GM18526 (cell line): ENCODE results near the gene ABCB11.

Experiments used
- POLR2A ChIP-seq: IDR thresholded peaks from 3 replicates; pipeline ENCODE4 v1.6.1; 2011; ENCODE audit not compliant: insufficient read length; ENCODE audit errors: extremely low read depth

The ABCB11 gene

DNA sequence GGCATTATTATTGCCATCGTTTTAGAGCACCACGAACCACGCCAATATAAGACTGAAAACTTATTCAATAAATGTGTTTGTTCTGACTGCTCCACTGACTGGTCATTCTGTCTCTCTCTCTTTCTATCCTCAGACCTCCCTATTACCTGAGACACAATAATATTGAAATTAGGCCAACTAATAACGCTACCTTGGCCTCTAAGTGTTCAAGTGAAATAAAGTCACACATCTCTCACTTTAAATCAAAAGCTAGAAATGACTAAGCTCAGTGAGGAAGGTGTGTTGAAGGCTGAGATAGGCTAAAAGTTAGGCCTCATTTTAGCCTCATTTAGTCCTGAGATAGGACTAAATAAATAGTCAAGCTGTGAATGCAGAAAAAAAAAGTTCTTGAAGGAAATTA lies 91.2 kb downstream of the ABCB11 start:
- TF ChIP-seq POLR2A: no peak

GRCh38 chr2:168939061-168939460 lies 92.1 kb downstream of the ABCB11 start:
- no peak for TF ChIP-seq POLR2A

DNA sequence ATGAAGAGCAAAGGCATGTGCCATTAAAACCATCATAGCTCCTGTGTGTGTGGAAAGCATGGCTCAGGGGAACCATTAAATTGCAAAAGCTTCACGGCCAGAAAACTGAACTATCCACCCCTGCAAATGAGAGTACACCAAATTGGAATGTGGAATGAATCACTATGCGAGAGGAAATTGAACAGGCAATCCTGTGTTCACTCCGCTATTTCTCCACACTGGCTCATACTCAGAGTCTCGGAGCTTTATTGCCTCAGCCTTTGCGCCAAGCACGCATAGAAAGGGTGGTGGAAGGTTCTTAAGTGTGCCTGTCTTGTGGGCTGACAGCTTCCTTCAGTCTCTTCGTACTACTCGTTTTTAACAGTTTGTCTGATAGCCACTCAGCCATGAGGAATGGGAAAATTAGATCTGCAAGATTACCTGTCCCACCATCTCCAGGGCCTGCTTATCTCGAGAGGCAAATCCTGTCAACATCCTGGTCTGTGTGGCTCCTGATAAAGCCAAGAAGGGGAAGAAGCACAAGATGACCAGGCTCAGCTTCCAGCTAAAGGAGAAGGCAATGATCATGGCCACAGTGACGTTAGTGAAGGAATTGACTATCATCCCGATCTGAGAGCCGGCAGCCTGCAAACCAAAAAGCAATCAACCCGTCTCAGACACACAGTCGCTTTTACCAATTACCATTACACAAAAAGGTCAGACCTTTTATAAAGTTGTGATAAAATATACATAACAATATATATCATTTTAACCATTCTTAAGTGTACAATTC lies 95.1 kb downstream of the ABCB11 start:
- no peak for TF ChIP-seq POLR2A

GRCh38 chr2:168934826-168935225 lies 96.3 kb downstream of the ABCB11 start:
- no peak for TF ChIP-seq POLR2A

DNA sequence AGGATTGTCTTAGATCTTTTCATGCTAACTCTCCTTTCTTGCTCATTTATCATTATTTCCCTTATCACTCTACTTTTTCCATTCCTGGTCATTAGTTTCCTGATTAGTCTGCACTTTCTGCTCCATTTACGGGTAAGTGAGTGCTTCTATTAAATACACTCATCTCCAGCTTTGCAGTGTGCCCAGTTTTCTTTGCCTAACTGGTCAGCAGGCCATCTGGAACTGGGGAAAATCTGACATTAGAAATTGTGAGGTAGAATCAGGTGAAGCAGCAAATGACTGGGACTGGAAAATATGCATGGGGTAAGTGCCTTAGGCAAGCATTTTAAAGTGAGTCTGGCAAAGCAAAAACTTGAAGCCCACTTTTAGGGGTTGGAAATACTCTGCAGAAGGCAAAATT lies 100.9 kb downstream of the ABCB11 start:
- TF ChIP-seq POLR2A: no peak

- TF ChIP-seq POLR2A: no peak
These were observed 102.1 kb downstream of the ABCB11 start for GRCh38 chr2:168929031-168929430.

DNA sequence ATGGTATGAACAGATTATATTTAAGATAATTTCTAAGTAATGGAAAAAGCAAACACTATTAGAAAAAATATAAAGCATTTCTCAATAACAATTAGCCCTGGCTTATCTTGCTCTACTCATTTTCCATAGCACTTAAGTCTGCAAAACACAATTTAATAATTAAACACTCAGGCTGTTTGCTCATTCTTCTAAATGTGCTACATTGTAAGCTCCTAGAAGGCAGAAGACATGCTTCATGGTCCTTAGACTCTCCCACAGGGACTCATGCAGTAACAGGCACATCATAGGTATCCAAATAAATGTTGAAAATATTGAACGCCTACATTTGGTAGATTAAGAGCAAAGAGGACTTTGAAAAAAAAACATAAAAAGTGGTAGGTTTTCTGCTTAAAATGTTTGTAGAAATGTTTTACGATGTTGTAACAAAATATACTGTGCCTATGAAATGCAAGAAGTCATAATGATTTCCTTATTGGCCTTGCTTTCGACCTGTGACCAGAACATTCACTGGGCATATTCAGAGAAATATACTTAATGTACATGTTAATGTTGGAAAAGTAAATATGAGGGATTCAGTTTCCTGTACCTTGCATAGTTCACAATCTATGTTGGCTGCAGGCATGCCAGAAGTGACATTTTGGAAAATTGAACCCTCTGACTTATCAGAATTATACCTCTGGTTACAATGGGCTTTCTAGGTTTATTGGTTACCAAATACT lies 102.9 kb downstream of the ABCB11 start:
- no peak for TF ChIP-seq POLR2A

- TF ChIP-seq POLR2A: no peak
These were observed 104.3 kb downstream of the ABCB11 start for GRCh38 chr2:168926621-168927386.

GRCh38 chr2:168920504-168921157 lies 110.5 kb downstream of the ABCB11 start:
- no peak for TF ChIP-seq POLR2A

GRCh38 chr2:168916331-168916675 lies 114.8 kb downstream of the ABCB11 start:
- TF ChIP-seq POLR2A: no peak

DNA sequence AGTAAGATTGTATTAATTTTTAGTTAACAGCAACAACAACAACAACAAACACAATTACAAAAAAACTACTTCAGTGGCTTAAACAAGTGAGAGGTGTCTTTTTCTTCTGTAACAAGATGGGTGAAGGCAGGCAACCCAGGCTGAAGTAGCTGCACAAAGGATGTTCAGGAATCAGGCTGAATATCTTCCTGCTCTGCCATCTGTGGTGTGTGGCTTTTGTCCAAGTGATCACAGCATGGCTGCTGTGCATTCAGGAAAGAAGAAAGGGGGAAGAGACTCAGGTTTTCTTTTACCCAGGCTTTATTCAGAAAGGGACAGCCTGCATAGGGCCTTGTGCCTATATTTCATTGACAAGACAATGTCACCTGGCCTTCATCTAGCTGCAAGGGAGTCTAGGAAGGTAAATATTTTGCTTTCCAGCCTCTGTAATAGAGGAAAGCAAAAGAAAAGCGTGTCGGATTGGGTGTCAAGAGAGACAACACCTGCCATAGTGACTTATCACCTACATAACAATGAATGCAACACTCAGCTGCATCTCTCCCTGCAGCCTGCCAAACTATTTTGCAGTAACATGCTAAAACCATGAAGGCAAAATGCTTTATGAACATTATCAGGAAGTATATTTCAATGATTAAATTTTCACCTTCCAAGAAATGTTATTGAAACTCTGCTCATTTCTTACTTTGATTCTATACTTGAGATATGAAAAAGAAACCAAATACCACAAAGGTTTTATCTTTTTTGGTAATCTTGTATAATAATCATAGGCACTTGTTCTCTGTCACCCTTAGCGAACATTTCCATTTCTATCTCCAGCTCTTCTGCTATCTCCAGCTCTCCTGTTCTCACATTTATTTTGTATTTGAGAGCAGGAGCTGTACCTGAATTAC lies 115.4 kb downstream of the ABCB11 start:
- TF ChIP-seq POLR2A: no peak

- TF ChIP-seq POLR2A: no peak
These were observed 117.6 kb downstream of the ABCB11 start for GRCh38 chr2:168913495-168913894.

GRCh38 chr2:168912901-168913369 lies 118.2 kb downstream of the ABCB11 start:
- no peak for TF ChIP-seq POLR2A

- no peak for TF ChIP-seq POLR2A
These were observed 118.7 kb downstream of the ABCB11 start for GRCh38 chr2:168912466-168912865.
